ENCODE data around the gene IQGAP2. TPM values are rescaled to one million over a fixed set of nuclear protein-coding genes. Genes with fewer than 3 reads are reported as not detected.

The IQGAP2 gene
- total and polyA plus RNA-seq, 9 of the 15 experiments (the other 6 are each of a cell fraction or from before 2014, with no cell fraction given), result 8.7 to 23.2 (median 17.4) TPM

DNA sequence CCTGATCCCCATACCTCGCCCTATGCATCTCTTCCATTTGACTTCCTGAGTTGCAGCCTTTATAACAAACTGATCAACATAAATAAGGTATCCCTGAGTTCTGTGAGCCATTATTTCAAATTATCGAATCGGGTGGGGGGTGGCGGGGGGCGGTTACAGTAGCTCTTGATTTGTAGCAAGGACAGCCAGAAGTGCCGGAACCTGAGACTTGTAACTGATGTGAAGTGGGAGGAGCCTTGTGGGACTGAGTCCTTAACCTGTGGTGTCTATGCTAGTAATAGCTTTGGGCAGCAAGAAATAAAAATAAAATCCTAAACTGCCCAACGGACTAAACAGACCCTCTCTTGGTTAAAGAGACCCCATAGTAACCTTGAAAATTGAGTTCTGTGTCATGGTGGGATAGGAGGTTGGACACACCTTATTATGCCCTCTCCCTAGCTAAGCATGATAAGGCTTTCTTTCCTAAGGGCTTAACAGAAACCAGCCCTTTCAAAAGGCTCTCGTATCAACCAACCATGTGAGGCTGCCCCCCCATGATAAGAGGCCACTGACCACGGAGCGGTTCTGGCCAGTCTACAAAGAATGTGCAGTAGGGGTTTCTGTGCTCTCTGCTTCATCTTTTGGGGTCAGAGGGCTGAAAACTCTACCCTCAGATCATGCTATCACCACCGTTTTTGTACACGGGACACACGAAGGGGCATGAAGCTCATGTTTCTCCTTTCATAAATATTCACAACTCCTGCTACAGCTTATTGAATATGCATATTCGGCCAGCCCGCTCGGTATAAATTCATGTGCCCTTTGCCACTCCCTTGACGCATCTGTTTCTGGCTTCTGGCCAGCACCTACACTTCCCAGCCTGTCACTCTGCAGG lies 39.5 kb upstream of the IQGAP2 start (continued):
- TF ChIP-seq, protein P1, sequence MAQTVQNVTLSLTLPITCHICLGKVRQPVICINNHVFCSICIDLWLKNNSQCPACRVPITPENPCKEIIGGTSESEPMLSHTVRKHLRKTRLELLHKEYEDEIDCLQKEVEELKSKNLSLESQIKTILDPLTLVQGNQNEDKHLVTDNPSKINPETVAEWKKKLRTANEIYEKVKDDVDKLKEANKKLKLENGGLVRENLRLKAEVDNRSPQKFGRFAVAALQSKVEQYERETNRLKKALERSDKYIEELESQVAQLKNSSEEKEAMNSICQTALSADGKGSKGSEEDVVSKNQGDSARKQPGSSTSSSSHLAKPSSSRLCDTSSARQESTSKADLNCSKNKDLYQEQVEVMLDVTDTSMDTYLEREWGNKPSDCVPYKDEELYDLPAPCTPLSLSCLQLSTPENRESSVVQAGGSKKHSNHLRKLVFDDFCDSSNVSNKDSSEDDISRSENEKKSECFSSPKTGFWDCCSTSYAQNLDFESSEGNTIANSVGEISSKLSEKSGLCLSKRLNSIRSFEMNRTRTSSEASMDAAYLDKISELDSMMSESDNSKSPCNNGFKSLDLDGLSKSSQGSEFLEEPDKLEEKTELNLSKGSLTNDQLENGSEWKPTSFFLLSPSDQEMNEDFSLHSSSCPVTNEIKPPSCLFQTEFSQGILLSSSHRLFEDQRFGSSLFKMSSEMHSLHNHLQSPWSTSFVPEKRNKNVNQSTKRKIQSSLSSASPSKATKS (CRISPR knock-in tag; IDR thresholded peaks at IDR 0.05), result no peak
- TF ChIP-seq NFIC (IDR thresholded peaks at IDR 0.05) (peak; percentile 98), NFIX (CRISPR knock-in tag; IDR thresholded peaks at IDR 0.05; ENCODE audit: low read depth) (peak; percentile 37; the same call in 1 of the 2 replicates), FOSL1 (tag; conservative IDR thresholded peaks at IDR 0.05) (peak; percentile 60; the same call in 1 of the 2 replicates), POLR2A (conservative IDR thresholded peaks at IDR 0.05) (peak; percentile 45; the same call in 1 of the 2 replicates), TOE1 (IDR thresholded peaks at IDR 0.05; ENCODE audit: borderline replicate concordance) (0 out of 2 replicates have a peak, but pooled peaks have one; percentile 68), TOE1 (CRISPR knock-in tag; IDR thresholded peaks at IDR 0.05; ENCODE audit: borderline replicate concordance, low read depth) (no peak), MAFK (IDR thresholded peaks at IDR 0.05; ENCODE audit: low read length) (peak; percentile 34; the same call in 1 of the 2 replicates), RBM14 (IDR thresholded peaks at IDR 0.05; ENCODE audit: borderline replicate concordance, insufficient read depth, low read depth, low read length) (no peak), SNRNP70 (optimal IDR thresholded peaks at IDR 0.05; ENCODE audit: low read depth, low read length) (no peak), STAG1 (CRISPR knock-in tag; IDR thresholded peaks at IDR 0.05; ENCODE audit: borderline replicate concordance) (no peak), ZEB2 (IDR thresholded peaks at IDR 0.05) (0 out of 2 replicates have a peak, but pooled peaks have one; percentile 42), TAF1 (IDR thresholded peaks at IDR 0.05; ENCODE audit: control insufficient read depth, extremely low read depth, insufficient read depth, low read length, severe bottlenecking) (peak; percentile 25), ZNF143 (CRISPR knock-in tag; IDR thresholded peaks at IDR 0.05) (no peak), TCF7 (IDR thresholded peaks at IDR 0.05; ENCODE audit: borderline replicate concordance) (no peak), ZNF431 (CRISPR knock-in tag; IDR thresholded peaks at IDR 0.05) (no peak), SUPT5H (IDR thresholded peaks at IDR 0.05) (peak; percentile 27; the same call in 1 of the 2 replicates), ZNF583 (CRISPR knock-in tag; IDR thresholded peaks at IDR 0.05) (peak; percentile 33; the same call in 1 of the 2 replicates), ZNF197 (CRISPR knock-in tag; IDR thresholded peaks at IDR 0.05; ENCODE audit: low read depth) (no peak), SMAD1 (IDR thresholded peaks at IDR 0.05; ENCODE audit: low read depth, low read length, partially characterized antibody) (peak; percentile 45), COPS2 (conservative IDR thresholded peaks at IDR 0.05) (no peak), TBP (optimal IDR thresholded peaks at IDR 0.05; ENCODE audit: low read depth, low read length) (peak; percentile 66), FOXA1 (IDR thresholded peaks at IDR 0.05; ENCODE audit: borderline replicate concordance) (no peak), SMARCA4 (IDR thresholded peaks at IDR 0.05) (peak; percentile 90), ZNF311 (CRISPR knock-in tag; IDR thresholded peaks at IDR 0.05) (0 out of 2 replicates have a peak, but pooled peaks have one; percentile 48), RAD21 (CRISPR knock-in tag; conservative IDR thresholded peaks at IDR 0.05 in 1 of 2, IDR thresholded peaks at IDR 0.05 in 1 of 2) (0 out of 4 replicates have a peak, but pooled peaks of 1 of the 2 experiments have one; percentile 7)
- TF ChIP-seq, protein P2, sequence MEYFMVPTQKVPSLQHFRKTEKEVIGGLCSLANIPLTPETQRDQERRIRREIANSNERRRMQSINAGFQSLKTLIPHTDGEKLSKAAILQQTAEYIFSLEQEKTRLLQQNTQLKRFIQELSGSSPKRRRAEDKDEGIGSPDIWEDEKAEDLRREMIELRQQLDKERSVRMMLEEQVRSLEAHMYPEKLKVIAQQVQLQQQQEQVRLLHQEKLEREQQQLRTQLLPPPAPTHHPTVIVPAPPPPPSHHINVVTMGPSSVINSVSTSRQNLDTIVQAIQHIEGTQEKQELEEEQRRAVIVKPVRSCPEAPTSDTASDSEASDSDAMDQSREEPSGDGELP (CRISPR knock-in tag; IDR thresholded peaks at IDR 0.05; ENCODE audit: borderline replicate concordance), result peak; percentile 57; the same call in 1 of the 2 replicates
